ENCODE results near the gene KIAA1958. TPM values are rescaled to one million over a fixed set of nuclear protein-coding genes. Genes with fewer than 3 reads are reported as not detected.

KIAA1958 gene
- total RNA-seq, 1 experiment from 2014 or later, result 18.5 TPM

DNA sequence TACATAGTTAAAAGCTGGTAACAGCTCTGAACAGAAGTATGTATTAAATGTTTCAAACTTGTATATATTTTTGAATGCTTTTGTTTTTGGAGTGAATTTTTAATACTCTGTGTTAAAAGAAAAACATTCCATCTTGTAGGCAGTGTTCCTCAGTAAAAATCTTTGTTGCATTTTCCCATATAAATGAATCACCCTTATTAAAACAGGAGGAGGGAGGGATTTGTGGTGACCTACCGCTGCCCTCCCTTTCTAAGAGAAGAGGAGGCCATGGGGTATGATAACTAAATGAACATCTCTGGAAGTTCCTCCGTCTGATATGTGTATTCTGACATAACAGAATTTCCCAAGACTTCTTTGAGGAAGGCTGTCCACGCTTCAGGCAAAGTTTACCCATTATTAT is 177.9 kb downstream of the KIAA1958 start:
- DNase-seq (ENCODE audit: low read depth, low spot score) (no peak), ATAC-seq (no peak)
- Histone ChIP-seq H2AFZ (ENCODE audit: low read depth, low read length, poor library complexity, severe bottlenecking) (no peak overlapping the region), H3K79me2 (ENCODE audit: insufficient read depth, low read length) (no peaks in the 10 kb centered on the region), H3K27ac (ENCODE audit: low read depth, low read length) (no peak overlapping the region), H3K9ac (ENCODE audit: low read length) (no peak overlapping the region), H3K4me2 (ENCODE audit: low read length) (no peak overlapping the region), H3K36me3 (ENCODE audit: control insufficient read depth in 1 of 2, insufficient read depth in 2 of 2, low read length in 2 of 2) (no peaks in the 10 kb centered on the region), H3K9me2 (ENCODE audit: insufficient read depth) (no peaks in the 10 kb centered on the region), H3K4me1 (ENCODE audit: control insufficient read depth in 1 of 2, insufficient read depth in 2 of 2, low read length in 2 of 2) (no peaks in the 10 kb centered on the region), H3K9me3 (ENCODE audit: control insufficient read depth in 1 of 2, insufficient read depth in 1 of 2, low read depth in 1 of 2, low read length in 2 of 2) (no peaks in the 10 kb centered on the region), H3K27me3 (ENCODE audit: insufficient read depth, low read length) (no peaks in the 10 kb centered on the region), H4K20me1 (ENCODE audit: insufficient read depth) (no peaks in the 10 kb centered on the region), H3K4me3 (replicated peaks in 1 of 2; ENCODE audit: low read depth in 1 of 2, low read length in 2 of 2) (no peak overlapping the region)
- ChIA-PET POLR2A (no interaction called here), CTCF (no interaction called here), RAD21 (ENCODE audit: low non-redundant PET in 1 of 2, low total read pairs in 2 of 2, uncharacterized antibody in 2 of 2, unreplicated experiment in 2 of 2) (no interaction called here)
- TF ChIP-seq SIN3A (IDR thresholded peaks at IDR 0.05; ENCODE audit: low read depth) (no peak), YY1 (IDR thresholded peaks at IDR 0.05; ENCODE audit: extremely low read depth, insufficient replicate concordance, low read depth, low read length) (no peak), ELF1 (IDR thresholded peaks at IDR 0.05; ENCODE audit: borderline replicate concordance, low read depth) (no peak), CBX3 (IDR thresholded peaks at IDR 0.05; ENCODE audit: low read depth) (no peak), MAX (IDR thresholded peaks at IDR 0.05) (no peak), REST (IDR thresholded peaks at IDR 0.05; ENCODE audit: low read depth) (no peak), SP1 (IDR thresholded peaks at IDR 0.05; ENCODE audit: low read depth) (no peak), FOSL1 (IDR thresholded peaks at IDR 0.05; ENCODE audit: low read depth) (no peak), SRF (IDR thresholded peaks at IDR 0.05; ENCODE audit: low read depth) (no peak), POLR2A (IDR thresholded peaks at IDR 0.05; ENCODE audit: borderline replicate concordance, extremely low read depth, insufficient read depth, insufficient read length) (no peak), CTCF (IDR thresholded peaks at IDR 0.05 in 2 of 3, conservative IDR thresholded peaks at IDR 0.05 in 1 of 3; ENCODE audit: borderline replicate concordance in 1 of 3, insufficient read depth in 1 of 3, low read depth in 2 of 3, low read length in 2 of 3) (no peak), POLR2AphosphoS5 (IDR thresholded peaks at IDR 0.05; ENCODE audit: low read depth, low read length) (no peak), EZH2phosphoT487 (IDR thresholded peaks at IDR 0.05; ENCODE audit: borderline replicate concordance) (no peak), RAD21 (IDR thresholded peaks at IDR 0.05; ENCODE audit: low read depth) (no peak), EGR1 (IDR thresholded peaks at IDR 0.05; ENCODE audit: low read depth) (no peak), CEBPB (IDR thresholded peaks at IDR 0.05; ENCODE audit: low read depth) (no peak), JUND (IDR thresholded peaks at IDR 0.05) (no peak), ZNF274 (IDR thresholded peaks at IDR 0.05; ENCODE audit: low read depth, low read length) (no peak)
- TF ChIP-seq, protein P1, sequence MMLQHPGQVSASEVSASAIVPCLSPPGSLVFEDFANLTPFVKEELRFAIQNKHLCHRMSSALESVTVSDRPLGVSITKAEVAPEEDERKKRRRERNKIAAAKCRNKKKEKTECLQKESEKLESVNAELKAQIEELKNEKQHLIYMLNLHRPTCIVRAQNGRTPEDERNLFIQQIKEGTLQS (IDR thresholded peaks at IDR 0.05), result no peak
- TF ChIP-seq, protein P2, sequence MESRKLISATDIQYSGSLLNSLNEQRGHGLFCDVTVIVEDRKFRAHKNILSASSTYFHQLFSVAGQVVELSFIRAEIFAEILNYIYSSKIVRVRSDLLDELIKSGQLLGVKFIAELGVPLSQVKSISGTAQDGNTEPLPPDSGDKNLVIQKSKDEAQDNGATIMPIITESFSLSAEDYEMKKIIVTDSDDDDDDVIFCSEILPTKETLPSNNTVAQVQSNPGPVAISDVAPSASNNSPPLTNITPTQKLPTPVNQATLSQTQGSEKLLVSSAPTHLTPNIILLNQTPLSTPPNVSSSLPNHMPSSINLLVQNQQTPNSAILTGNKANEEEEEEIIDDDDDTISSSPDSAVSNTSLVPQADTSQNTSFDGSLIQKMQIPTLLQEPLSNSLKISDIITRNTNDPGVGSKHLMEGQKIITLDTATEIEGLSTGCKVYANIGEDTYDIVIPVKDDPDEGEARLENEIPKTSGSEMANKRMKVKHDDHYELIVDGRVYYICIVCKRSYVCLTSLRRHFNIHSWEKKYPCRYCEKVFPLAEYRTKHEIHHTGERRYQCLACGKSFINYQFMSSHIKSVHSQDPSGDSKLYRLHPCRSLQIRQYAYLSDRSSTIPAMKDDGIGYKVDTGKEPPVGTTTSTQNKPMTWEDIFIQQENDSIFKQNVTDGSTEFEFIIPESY (IDR thresholded peaks at IDR 0.05; ENCODE audit: extremely low read depth, insufficient replicate concordance, low read length), result no peak
- no TSS peak for BruUV-seq (replicated peaks)
- intact Hi-C loops (cut with micrococcal nuclease), result no loop called here

Data from HCT116 (cell line).